Measurements from ENCODE around the gene CAMTA1.

The CAMTA1 gene

DNA sequence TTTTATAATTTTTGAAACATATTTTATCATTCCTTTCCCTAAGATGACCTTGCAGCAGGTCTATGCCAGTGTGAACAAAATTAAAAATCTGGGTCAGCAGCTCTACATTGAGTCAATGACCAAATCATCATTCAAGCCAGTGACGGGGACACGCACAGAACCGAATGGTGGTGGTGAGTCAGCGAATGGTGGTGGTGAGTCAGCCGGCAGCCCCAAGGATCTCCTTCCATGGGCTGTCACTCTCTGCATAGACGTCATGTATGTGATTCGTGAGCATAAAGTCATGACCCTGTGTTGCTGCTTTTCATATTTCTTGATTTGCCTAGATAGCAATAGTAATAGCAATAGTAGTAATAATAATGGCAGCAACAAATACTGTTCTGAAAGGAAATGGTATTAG lies 1025.1 kb downstream of the CAMTA1 start:
- DNase-seq (ENCODE audit: low read depth, low spot score), result no peak

GRCh38 chr1:7811476-7811875 lies 1026.2 kb downstream of the CAMTA1 start:
- no peak for DNase-seq (ENCODE audit: low read depth, low spot score)

GRCh38 chr1:7813677-7814373 lies 1028.6 kb downstream of the CAMTA1 start:
- DNase-seq (ENCODE audit: low read depth, low spot score), result no peak
